HG03108 (cell line): ENCODE data around the gene DBX2.
"Not testable (repeated sequence)": the region's sequence is repeated elsewhere in the genome, so short reads cannot be mapped to it uniquely, and the experiment has no call there.

Experiments used
- ATAC-seq: cut with Tn5 transposase; IDR thresholded peaks from one replicate; pipeline ENCODE4 v1.9.1; 2021; ENCODE audit warnings: moderate library complexity; ENCODE audit not compliant: unreplicated experiment

Gene DBX2

GRCh38 chr12:45012749-45013148 is 38.1 kb downstream of the DBX2 start:
- no peak for ATAC-seq

- no peak for ATAC-seq
Measured at GRCh38 chr12:45010059-45010458, 40.8 kb downstream of the DBX2 start.

- no peak for ATAC-seq
Measured at GRCh38 chr12:45008211-45008610, 42.7 kb downstream of the DBX2 start.

GRCh38 chr12:44999355-44999754 is 51.5 kb downstream of the DBX2 start:
- ATAC-seq: no peak

- no peak for ATAC-seq
Measured at GRCh38 chr12:44993161-44993560, 57.7 kb downstream of the DBX2 start.

GRCh38 chr12:44984863-44985262 is 66.0 kb downstream of the DBX2 start:
- ATAC-seq: not testable (repeated sequence)

DNA sequence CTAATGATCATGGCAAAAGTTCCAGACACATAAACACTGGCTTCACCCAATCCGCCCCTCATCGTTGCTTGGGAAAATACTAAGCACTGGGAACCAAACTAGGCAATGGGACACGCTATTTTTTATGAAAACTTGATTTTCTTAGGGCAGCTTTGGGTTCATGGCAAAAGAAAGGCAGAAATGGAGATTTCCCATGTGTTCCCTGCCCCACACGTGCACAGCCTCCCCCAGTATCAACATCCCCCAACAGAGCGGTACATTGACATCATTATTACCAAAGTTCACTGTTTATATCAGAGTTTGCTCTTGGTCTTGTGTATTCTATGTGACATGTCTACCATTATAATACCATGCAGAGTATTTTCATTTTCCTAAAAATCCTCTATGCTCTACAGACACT is 71.0 kb downstream of the DBX2 start:
- ATAC-seq: no peak

- no peak for ATAC-seq
Measured at GRCh38 chr12:44976246-44976645, 74.7 kb downstream of the DBX2 start.

GRCh38 chr12:44972746-44973421 is 78.0 kb downstream of the DBX2 start:
- ATAC-seq: no peak

DNA sequence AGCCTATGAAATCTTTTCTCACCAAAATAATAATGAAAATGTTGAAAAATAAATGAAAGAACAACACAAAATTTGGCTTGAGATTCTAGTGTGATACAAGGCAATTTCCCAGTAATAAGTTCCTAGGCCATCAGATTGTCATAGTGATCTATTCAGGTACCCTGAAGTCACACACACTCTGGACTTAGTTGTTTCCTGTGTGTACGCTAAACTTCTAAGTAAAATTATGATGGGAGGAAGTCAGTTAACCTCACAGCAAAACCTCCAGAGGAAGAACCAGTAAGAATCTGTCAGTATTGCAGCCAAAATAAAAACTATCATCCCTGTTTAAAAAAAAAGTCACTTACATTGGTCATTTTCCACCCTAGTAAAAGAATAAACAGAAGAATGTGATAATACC is 81.9 kb downstream of the DBX2 start:
- no peak for ATAC-seq
